Natural killer cell treated with Interleukin-12 subunit alpha and Interleukin-12 subunit beta and Interleukin-15 and Interleukin-18, amount 100 ng/mL, for 72 hours (primary cell): Measurements from ENCODE around the gene ENSA. TPM values are rescaled to one million over a fixed set of nuclear protein-coding genes. Genes with fewer than 3 reads are reported as not detected.
A peak's percentile ranks its signal among the peaks of the same experiment; 100 is the strongest.
"Not testable (repeated sequence)": the region's sequence is repeated elsewhere in the genome, so short reads cannot be mapped to it uniquely, and the experiment has no call there.

Experiments used
- ATAC-seq, 2 donors: fragments of 150-1000 bp; cut with Tn5 transposase in 1 of 2; sonication (Bioruptor Pico), chemical (Tn5 transposase) in 1 of 2; 2 replicates each; pipeline ENCODE4 v1.10.0; 2021
- DNase-seq: peaks from one replicate; pipeline ENCODE4 v3.0.0; 2022; ENCODE audit warnings: low spot score
- H3K27ac Mint-ChIP-seq, 2 donors: 1 replicate in 1 of 2; 2 replicates in 1 of 2; pipeline ENCODE4 v1.8.0; 2022; ENCODE audit warnings: mixed read lengths in 2 of 2, mild to moderate bottlenecking in 1 of 2, moderate library complexity in 1 of 2
- H3K27me3 Mint-ChIP-seq, 2 donors: 1 replicate in 1 of 2; 2 replicates in 1 of 2; pipeline ENCODE4 v1.8.0; 2022; ENCODE audit warnings: mixed read lengths in 2 of 2
- H3K36me3 Mint-ChIP-seq: one replicate; pipeline ENCODE4 v1.8.0; 2022; ENCODE audit warnings: mixed read lengths
- H3K4me1 Mint-ChIP-seq, 2 donors: 1 replicate in 1 of 2; 2 replicates in 1 of 2; pipeline ENCODE4 v1.8.0; 2022; ENCODE audit warnings: low read depth in 2 of 2, mixed read lengths in 2 of 2, mild to moderate bottlenecking in 1 of 2
- H3K4me3 Mint-ChIP-seq: one replicate; pipeline ENCODE4 v1.8.0; 2022; ENCODE audit warnings: mixed read lengths
- H3K9me3 Mint-ChIP-seq: 2 replicates; pipeline ENCODE4 v1.8.0; 2022; ENCODE audit warnings: mixed read lengths
- total RNA-seq, 2 donors: library from RNA; stranded (reverse); gene quantifications; one replicate each; pipeline ENCODE4 v1.2.3, GENCODE V29; 2022

ENSA gene
- total RNA-seq, 2 donors from 2014 or later, result 214 to 249 TPM

DNA sequence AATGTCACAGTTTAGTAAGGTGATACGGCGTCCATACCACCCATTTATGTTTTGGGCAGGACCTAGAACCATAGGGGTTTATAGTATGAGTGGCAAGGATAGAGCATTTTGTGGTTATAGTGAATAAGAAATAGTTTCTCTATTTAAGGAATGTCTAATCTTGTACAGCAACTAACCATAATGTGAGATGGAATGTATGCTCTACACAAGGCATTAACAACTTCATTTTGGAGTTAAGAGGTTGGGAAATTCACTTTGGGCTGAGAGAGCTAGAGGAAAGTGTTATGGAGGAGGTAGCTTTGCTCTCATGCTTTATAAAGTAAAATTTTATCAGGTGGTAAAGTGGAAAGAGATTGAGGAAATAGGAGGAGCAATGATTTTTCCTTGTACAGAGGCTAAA lies 47.0 kb downstream of the ENSA start:
- Mint-ChIP-seq H3K4me1 (peaks cover 16 to 24% of the 10 kb centered on the region in 2 donors), H3K4me3 (no peak overlapping the region), H3K9me3 (no peaks in the 10 kb centered on the region)

DNA sequence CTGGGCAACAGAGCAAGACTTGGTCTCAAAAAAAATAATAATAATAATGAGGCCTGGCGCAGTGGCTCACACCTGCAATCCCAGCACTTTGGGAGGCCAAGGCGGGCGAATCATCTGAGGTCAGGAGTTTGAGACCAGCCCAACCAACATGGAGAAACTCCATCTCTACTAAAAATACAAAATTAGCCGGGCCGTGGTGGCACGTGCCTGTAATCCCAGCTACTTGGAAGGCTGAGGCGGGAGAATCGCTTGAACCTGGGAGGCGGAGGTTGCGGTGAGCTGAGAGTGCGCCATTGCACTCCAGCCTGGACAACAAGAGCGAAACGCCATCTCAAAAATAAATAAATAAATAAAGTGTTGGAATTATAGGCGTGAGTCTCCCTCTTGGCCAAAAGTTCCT lies 47.5 kb downstream of the ENSA start:
- H3K36me3 Mint-ChIP-seq, result peaks cover 18% of the 10 kb centered on the region
- H3K4me3 Mint-ChIP-seq, DNase-seq, ATAC-seq, H3K9me3 Mint-ChIP-seq, H3K27me3 Mint-ChIP-seq: not testable (repeated sequence)
- H3K27ac Mint-ChIP-seq, result peak overlapping the region in 1 of 2 donors; percentile 84
- H3K4me1 Mint-ChIP-seq, result peaks cover 20 to 28% of the 10 kb centered on the region in 2 donors

More for the DNA sequence above, 47.0 kb downstream of the ENSA start:
- Mint-ChIP-seq H3K27me3 (no peaks in the 10 kb centered on the region), H3K27ac (peak overlapping the region in 1 of 2 donors; percentile 84), H3K36me3 (peaks cover 14% of the 10 kb centered on the region)
- ATAC-seq, result no peak
- DNase-seq, result no peak

DNA sequence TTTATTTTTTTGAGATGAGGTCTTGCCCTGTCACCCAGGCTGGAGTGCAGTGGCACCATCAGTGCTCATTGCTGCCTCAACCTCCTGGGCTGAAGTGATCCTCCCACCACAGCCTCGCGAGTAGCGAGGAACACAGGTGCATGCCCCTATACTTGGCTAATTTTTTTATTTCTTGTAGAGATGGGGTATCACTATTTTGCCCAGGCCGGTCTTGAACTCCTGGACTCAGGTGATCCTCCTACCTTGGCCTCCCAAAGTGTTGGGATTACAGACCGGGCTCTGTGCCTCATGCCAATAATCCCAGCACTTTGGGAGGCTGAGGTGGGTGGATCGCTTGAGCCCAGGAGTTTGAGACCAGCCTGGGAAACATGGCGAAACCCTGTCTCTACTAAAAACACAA lies 48.0 kb downstream of the ENSA start:
- H3K27ac Mint-ChIP-seq, H3K27me3 Mint-ChIP-seq: not testable (repeated sequence)
- peaks cover 23% of the 10 kb centered on the region for H3K36me3 Mint-ChIP-seq

DNA sequence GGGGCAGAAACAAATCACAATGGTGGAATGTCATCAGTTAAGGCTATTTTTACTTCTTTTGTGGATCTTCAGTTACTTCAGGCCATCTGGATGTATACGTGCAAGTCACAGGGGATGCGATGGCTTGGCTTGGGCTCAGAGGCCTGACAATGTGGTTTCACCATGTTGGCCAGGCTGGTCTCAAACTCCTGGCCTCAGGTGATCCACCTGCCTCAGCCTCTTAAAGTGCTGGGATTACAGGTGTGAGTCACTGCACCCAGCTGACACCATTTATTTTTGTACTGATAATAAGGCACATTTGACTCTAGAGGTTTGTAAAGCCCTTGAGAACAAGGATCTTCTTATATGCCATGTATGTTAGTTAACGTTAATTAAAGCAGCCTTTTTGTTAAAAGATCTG lies 48.4 kb downstream of the ENSA start:
- not testable (repeated sequence) for H3K9me3 Mint-ChIP-seq, H3K27me3 Mint-ChIP-seq, DNase-seq, ATAC-seq
- peaks cover 28% of the 10 kb centered on the region for H3K36me3 Mint-ChIP-seq
- H3K4me3 Mint-ChIP-seq, result peak overlapping the region; percentile 92
- H3K4me1 Mint-ChIP-seq, result peaks cover 27 to 35% of the 10 kb centered on the region in 2 donors
- peak overlapping the region; percentile 98 to 100 for H3K27ac Mint-ChIP-seq

More for the DNA sequence above, 48.0 kb downstream of the ENSA start:
- not testable (repeated sequence) for DNase-seq, H3K4me3 Mint-ChIP-seq, ATAC-seq, H3K9me3 Mint-ChIP-seq
- peaks cover 23 to 32% of the 10 kb centered on the region in 2 donors for H3K4me1 Mint-ChIP-seq

DNA sequence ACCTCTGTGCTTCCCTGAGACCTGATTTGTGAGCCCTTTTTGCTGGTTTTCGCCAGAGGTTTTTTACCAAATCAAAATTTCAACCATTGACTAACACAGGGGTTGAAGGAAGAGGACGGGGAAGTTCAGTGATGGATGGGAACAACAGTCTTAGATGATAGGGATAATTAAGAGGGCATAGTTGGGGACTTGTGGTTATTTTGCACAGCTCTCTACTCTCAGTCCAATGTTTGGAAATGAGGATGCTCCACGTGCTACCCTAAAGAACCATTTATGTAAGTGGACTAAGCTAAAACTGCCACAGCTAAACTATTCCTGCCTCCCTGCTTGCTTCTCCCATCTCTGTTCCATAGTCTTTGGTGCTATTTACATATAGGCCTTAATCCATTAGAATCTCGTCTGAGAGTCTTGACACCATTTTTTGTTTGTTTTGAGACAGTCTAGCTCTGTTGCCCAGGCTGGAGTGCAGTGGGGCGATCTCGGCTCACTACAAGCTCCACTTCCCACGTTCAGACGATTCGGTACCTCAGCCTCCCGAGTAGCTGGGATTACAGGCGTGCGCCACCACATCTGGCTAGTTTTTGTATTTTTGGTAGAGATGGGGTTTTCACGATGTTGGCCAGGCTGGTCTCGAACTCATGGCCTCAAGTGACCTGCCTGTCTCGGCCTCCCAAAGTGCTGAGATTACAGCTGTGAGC lies 49.3 kb downstream of the ENSA start:
- Mint-ChIP-seq H3K27me3 (no peaks in the 10 kb centered on the region), H3K4me3 (peak overlapping the region; percentile 92), H3K4me1 (peaks cover 36 to 41% of the 10 kb centered on the region in 2 donors), H3K36me3 (peaks cover 37% of the 10 kb centered on the region), H3K27ac (peak overlapping the region; percentile 98 to 100), H3K9me3 (no peaks in the 10 kb centered on the region)
- no peak for DNase-seq
- ATAC-seq, result no peak

DNA sequence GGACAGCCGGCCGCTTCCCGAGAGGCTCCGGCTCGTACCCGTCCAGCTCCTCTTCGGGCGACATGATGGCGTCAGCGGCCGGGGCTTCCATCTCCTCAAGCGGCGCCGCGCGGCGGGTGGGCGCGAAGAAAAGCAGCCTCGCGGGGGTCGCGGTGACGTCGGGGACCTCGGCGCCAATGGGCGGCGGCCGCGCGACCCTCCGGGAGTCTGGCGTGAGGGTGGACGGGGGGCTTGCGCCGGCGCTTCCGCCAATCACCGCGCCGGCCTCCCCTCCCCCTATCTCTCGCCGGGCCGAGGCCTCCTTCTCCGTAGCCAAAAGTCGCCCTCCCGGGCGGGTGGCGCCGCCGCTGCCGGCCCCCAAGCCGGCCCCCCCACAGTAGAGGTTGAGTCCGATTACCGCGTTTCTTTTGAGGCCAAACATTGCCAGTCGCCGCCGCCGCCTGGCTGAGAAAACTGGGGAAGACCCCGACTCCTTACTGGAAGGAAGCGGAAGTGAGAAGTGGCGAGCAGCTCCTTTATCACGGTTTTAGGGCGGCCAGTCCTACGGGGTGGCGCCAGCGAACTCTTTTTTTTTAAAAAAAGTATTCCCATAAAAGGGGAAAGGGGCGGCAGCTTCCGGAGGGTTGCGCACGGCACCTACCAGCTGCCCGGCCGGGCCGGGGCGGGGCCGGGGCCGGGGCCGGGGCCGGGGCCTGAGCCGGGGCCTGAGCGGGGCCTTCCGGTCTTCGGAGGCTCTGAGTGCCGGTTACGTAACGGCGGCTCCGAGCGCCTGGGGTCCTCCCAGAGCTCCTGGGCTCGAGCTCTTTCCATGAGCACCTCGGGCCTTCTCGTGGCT lies 50.1 kb downstream of the ENSA start, which contains the start of gene MCL1:
Gene MCL1 (minus strand): TSS at position 501 of the 835 bp plus-strand sequence. CDS start 80 bp downstream, at position 421.
- Mint-ChIP-seq H3K4me1 (peaks cover 43 to 49% of the 10 kb centered on the region in 2 donors), H3K9me3 (no peaks in the 10 kb centered on the region), H3K27me3 (no peaks in the 10 kb centered on the region), H3K27ac (peak within 1 kb of the TSS; percentile 98 to 100), H3K36me3 (peaks cover 44% of the 10 kb centered on the region), H3K4me3 (peak within 1 kb of the TSS; percentile 92)
- DNase-seq, result peak; percentile 96
- ATAC-seq, result peak; percentile 94 to 95

DNA sequence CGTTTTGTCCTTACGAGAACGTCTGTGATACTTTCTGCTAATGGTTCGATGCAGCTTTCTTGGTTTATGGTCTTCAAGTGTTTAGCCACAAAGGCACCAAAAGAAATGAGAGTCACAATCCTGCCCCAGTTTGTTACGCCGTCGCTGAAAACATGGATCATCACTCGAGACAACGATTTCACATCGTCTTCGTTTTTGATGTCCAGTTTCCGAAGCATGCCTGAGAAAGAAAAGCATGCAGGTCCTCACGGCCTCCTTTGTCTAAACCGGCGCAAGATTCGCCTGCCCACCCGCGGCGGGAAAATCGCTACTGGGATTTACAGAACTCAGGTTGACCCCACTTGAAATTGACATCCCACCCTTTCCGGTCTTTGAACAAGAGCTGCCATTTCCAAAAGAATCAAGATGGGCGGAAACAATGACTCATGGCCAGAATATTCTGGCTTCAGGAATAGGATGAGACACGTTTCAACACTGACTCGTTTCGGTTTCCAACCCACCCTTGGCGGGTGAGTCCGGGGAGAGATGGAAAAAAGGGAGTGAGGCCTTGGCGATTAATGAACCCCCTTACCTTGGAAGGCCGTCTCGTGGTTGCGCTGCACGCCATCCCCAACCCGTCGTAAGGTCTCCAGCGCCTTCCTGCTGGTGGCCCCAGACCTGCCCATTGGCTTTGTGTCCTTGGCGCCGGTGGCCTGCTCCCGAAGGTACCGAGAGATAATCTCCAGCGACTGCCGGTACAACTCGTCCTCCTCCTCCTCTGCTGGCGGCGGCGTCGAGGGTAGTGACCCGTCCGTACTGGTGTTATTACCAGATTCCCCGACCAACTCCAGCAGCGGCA lies 50.9 kb downstream of the ENSA start:
- ATAC-seq (peak; percentile 1 to 4), DNase-seq (peak; percentile 74)
- Mint-ChIP-seq H3K36me3 (peaks cover 46% of the 10 kb centered on the region), H3K27me3 (no peaks in the 10 kb centered on the region), H3K4me3 (peak overlapping the region; percentile 92), H3K4me1 (peaks cover 49 to 50% of the 10 kb centered on the region in 2 donors), H3K27ac (peak overlapping the region; percentile 98 to 100), H3K9me3 (no peaks in the 10 kb centered on the region)

DNA sequence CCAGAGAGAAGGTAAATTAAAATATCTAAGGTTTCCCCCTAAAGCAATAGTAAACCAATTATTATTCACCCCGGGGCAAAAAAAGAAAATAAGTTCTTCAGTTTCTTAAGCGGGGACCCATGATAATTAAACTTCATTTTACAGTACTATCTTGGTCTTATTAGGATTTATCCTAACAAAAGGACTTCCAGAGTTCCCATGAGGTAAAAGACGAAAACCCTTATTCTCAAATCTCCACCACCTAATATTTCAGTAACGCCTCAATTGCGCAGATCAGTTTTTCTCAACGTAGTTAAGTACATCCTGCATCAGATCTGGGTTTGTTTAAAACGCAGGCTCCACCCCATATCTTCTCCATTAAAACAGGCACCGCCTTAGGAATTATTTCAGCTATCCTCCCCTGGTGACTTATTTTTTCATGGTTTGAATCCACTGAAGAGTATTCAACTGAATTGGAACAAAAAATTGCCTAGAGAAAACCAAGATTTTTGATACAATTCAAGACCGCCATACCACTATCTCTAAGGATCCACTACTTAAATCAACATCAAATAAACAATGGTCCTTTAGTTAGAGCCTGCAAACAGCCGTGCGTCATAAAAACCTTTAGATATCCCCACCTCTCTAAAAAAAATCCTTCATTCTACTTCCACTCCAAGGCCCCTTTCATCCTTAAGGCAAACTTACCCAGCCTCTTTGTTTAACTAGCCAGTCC lies 51.7 kb downstream of the ENSA start:
- peaks cover 53 to 54% of the 10 kb centered on the region in 2 donors for H3K4me1 Mint-ChIP-seq
- H3K4me3 Mint-ChIP-seq, result peak overlapping the region; percentile 92
- no peaks in the 10 kb centered on the region for H3K27me3 Mint-ChIP-seq

DNA sequence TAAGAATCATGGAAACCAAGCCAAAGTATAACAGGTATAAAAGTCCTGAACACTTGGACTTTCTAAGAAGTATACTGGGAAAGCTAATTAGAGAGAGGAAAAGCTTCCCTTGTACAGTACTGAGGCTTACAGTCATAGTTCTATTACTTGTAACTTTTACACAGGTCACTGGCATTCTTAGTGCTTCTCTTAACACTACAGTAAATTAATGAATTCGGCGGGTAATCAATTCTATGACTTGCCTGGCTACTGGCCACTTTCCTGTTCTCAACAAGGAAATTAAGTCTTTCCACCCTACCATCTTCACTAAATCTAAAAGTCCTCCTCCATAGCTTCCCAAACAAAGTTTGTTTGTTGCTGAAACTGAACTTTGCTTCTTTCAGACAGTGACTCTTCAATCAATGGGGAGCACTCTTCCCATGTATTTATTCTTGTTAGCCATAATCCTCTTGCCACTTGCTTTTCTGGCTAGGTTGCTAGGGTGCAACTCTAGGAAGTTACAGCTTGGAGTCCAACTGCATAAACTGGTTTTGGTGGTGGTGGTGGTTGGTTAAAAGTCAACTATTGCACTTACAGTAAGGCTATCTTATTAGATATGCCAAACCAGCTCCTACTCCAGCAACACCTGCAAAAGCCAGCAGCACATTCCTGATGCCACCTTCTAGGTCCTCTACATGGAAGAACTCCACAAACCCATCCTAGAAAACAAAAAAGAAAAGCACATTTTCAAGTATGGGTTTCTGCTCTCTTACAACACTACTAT lies 52.4 kb downstream of the ENSA start:
- H3K4me3 Mint-ChIP-seq, result peak overlapping the region; percentile 92
- H3K27ac Mint-ChIP-seq, result peak overlapping the region; percentile 98 to 100
- H3K4me1 Mint-ChIP-seq, result peaks cover 54 to 55% of the 10 kb centered on the region in 2 donors
- no peak for DNase-seq
- H3K36me3 Mint-ChIP-seq, result peaks cover 46% of the 10 kb centered on the region
- no peaks in the 10 kb centered on the region for H3K9me3 Mint-ChIP-seq
- ATAC-seq, result no peak
- no peaks in the 10 kb centered on the region for H3K27me3 Mint-ChIP-seq

More for the DNA sequence above, 51.7 kb downstream of the ENSA start:
- DNase-seq, result no peak
- Mint-ChIP-seq H3K9me3 (no peaks in the 10 kb centered on the region), H3K27ac (peak overlapping the region; percentile 98 to 100), H3K36me3 (peaks cover 46% of the 10 kb centered on the region)
- ATAC-seq, result no peak

DNA sequence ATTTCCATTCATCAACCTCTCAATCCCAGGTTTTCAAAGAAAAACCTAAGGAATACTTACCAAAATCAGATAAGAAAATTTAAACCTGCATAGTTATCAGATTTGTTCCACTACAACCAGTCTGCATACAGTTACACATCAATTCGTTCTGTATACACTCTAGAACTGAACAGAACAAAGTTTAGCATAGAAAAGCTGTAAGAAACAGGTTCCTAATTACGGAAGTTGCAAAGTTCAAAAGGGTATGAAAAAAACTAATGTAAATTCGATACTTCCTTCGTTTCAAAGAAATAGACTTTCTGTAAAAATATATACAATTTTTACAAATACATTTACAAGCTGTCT lies 53.1 kb downstream of the ENSA start:
- DNase-seq, result no peak
- peaks cover 46% of the 10 kb centered on the region for H3K36me3 Mint-ChIP-seq
- no peak for ATAC-seq
- peak overlapping the region; percentile 92 for H3K4me3 Mint-ChIP-seq
- H3K4me1 Mint-ChIP-seq, result peaks cover 54 to 55% of the 10 kb centered on the region in 2 donors
- peak overlapping the region; percentile 98 to 100 for H3K27ac Mint-ChIP-seq
- no peaks in the 10 kb centered on the region for H3K9me3 Mint-ChIP-seq
- H3K27me3 Mint-ChIP-seq, result no peaks in the 10 kb centered on the region

DNA sequence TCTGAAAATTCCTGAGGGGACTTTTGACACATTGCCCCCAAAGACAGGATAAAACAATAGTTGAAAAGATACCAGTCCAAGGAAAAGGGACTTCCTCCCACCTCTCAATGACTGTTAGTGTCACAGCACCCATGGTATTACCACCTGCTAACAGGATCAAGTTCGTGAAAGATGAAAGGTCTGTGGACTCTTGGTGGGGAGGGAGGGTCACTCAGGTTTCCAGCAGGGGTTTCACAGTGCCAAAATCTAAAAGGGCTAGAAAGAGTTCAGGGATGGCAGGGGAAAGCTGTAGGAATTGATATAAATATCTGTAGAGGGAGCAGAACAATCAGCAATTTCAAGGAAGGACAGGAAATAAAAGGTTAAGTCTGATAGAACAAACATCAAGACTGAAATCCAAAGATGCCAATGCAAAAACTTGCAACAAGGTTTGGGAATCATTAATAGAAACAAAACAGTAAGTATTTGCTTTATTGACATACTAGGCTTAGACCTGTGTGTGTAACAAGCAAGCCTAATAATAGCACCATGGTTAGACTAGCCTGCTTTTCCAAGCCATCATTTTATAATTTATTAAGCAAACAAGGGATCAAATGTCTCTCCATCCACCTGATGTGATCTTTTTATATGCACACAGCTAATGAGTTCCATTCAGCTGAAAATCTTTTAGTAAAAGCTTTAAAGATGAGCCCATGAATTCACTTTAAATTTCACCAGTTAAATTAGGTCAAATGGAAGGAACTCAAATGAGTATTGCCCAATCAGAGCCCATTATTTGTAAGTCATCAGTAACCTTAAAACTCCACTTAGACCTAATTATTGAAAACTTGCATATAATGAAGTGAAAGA lies 53.7 kb downstream of the ENSA start:
- peaks cover 46% of the 10 kb centered on the region for H3K36me3 Mint-ChIP-seq
- H3K27me3 Mint-ChIP-seq, result no peaks in the 10 kb centered on the region
- ATAC-seq (no peak), DNase-seq (no peak)
- no peaks in the 10 kb centered on the region for H3K9me3 Mint-ChIP-seq
- peak overlapping the region; percentile 98 to 100 for H3K27ac Mint-ChIP-seq
- peaks cover 56 to 57% of the 10 kb centered on the region in 2 donors for H3K4me1 Mint-ChIP-seq
- peak overlapping the region; percentile 92 for H3K4me3 Mint-ChIP-seq
